ENCODE measurements around the gene RSF1.

GRCh38 chr11:77770629-77771028, 49.9 kb downstream of the RSF1 start:
- TF ChIP-seq ZNF660 (tag by site-specific recombination; IDR thresholded peaks at IDR 0.05) (no peak), ZNF121 (tag by site-specific recombination; IDR thresholded peaks at IDR 0.05) (no peak), CTCF (tag by site-specific recombination; IDR thresholded peaks at IDR 0.05) (no peak), ZNF302 (tag by site-specific recombination; IDR thresholded peaks at IDR 0.05; ENCODE audit: low read depth) (no peak)

All from HEK293 (cell line).